ENCODE results near the gene PFKP. TPM values are rescaled to one million over a fixed set of nuclear protein-coding genes. Genes with fewer than 3 reads are reported as not detected.

The PFKP gene
- polyA plus RNA-seq, 2 of the 4 experiments (the other 2 are of a cell fraction), result 164 to 279 TPM

- Histone ChIP-seq H3K4me1 (peaks cover 80% of the 10 kb centered on the region), H3K4me2 (peak overlapping the region; percentile 33), H3K27ac (peak overlapping the region; percentile 92 to 99), H3K4me3 (no peak overlapping the region), H3K9me3 (no peaks in the 10 kb centered on the region)
- ChIA-PET CTCF (interaction anchor here (1.5 kb wide), 1 partner anchor 28 kb away, joined by 3 read pairs; no protein-coding TSS in a partner anchor), POLR2A (interaction anchor here (0.6 to 1.1 kb wide), 3 partner anchors 8 to 27 kb away, joined by 3 to 7 read pairs (median 4); no protein-coding TSS in a partner anchor)
- TF ChIP-seq REST (IDR thresholded peaks at IDR 0.05) (no peak), GATA3 (IDR thresholded peaks at IDR 0.05; ENCODE audit: borderline replicate concordance) (no peak), HOXB5 (CRISPR knock-in tag; IDR thresholded peaks at IDR 0.05) (no peak), KDM1A (IDR thresholded peaks at IDR 0.05; ENCODE audit: low read depth) (no peak), MYC (IDR thresholded peaks at IDR 0.05; ENCODE audit: borderline replicate concordance, low read length) (no peak), CHD4 (IDR thresholded peaks at IDR 0.05; ENCODE audit: borderline replicate concordance) (no peak), EHF (CRISPR knock-in tag; IDR thresholded peaks at IDR 0.05) (no peak), ESRRA (IDR thresholded peaks at IDR 0.05; ENCODE audit: borderline replicate concordance, low read length) (no peak), KDM5A (IDR thresholded peaks at IDR 0.05) (no peak), EHMT2 (IDR thresholded peaks at IDR 0.05; ENCODE audit: low read depth) (no peak), HMGXB4 (CRISPR knock-in tag; IDR thresholded peaks at IDR 0.05; ENCODE audit: borderline replicate concordance) (no peak), POLR2A (IDR thresholded peaks at IDR 0.05; ENCODE audit: low read length) (no peak), SREBF2 (IDR thresholded peaks at IDR 0.05) (no peak), RFX5 (IDR thresholded peaks at IDR 0.05) (no peak), RNF2 (IDR thresholded peaks at IDR 0.05; ENCODE audit: borderline replicate concordance, low read depth) (no peak), JUNB (IDR thresholded peaks at IDR 0.05) (no peak), TP53 (CRISPR knock-in tag; IDR thresholded peaks at IDR 0.05) (no peak), ZFP36 (IDR thresholded peaks at IDR 0.05; ENCODE audit: borderline replicate concordance, partially characterized antibody) (no peak)
- DNase-seq (ENCODE audit: low read depth in 1 of 2, low spot score in 1 of 2), result no peak
- ATAC-seq, result no peak
- FAIRE-seq, result no peak
- WGBS (ENCODE audit: missing lambda C conversion rate), result 87% methylated on average over 11 of the region's 11 CpGs
These were observed 31.3 kb downstream of the PFKP start for GRCh38 chr10:3098689-3099088.

GRCh38 chr10:3099291-3100092, 32.1 kb downstream of the PFKP start:
- Histone ChIP-seq H3K9me3 (no peaks in the 10 kb centered on the region), H3K27ac (peak overlapping the region; percentile 92 to 99), H3K4me3 (no peak overlapping the region), H3K4me1 (peaks cover 80% of the 10 kb centered on the region), H3K4me2 (peak overlapping the region; percentile 33)
- ChIA-PET POLR2A (interaction anchor here (0.8 to 1.1 kb wide), 4 partner anchors 7 to 29 kb away, joined by 3 to 7 read pairs (median 4); no protein-coding TSS in a partner anchor), CTCF (interaction anchor here (1.5 to 1.9 kb wide), 2 partner anchors 9 to 29 kb away, joined by 3 to 9 read pairs; no protein-coding TSS in a partner anchor)
- DNase-seq (ENCODE audit: low read depth in 1 of 2, low spot score in 1 of 2) (no peak), FAIRE-seq (no peak), ATAC-seq (no peak)
- WGBS (ENCODE audit: missing lambda C conversion rate), result 84% methylated on average over 22 of the region's 22 CpGs
- TF ChIP-seq REST (IDR thresholded peaks at IDR 0.05) (no peak), FOSL2 (IDR thresholded peaks at IDR 0.05) (no peak), FOSL2 (CRISPR knock-in tag; IDR thresholded peaks at IDR 0.05) (0 out of 2 replicates have a peak, but pooled peaks have one; percentile 17), MYC (IDR thresholded peaks at IDR 0.05; ENCODE audit: borderline replicate concordance, low read length) (no peak), EHMT2 (IDR thresholded peaks at IDR 0.05; ENCODE audit: low read depth) (no peak), CEBPB (IDR thresholded peaks at IDR 0.05) (peak; percentile 80 to 82; a peak in 3 of 4 replicates), HES2 (IDR thresholded peaks at IDR 0.05) (no peak), HMGXB4 (CRISPR knock-in tag; IDR thresholded peaks at IDR 0.05; ENCODE audit: borderline replicate concordance) (no peak), CHD4 (IDR thresholded peaks at IDR 0.05; ENCODE audit: borderline replicate concordance) (no peak), RAD21 (conservative IDR thresholded peaks at IDR 0.05 in 1 of 2, IDR thresholded peaks at IDR 0.05 in 1 of 2) (no peak), JUN (IDR thresholded peaks at IDR 0.05) (no peak)

Measured in A549 (cell line).